GM21528 (cell line): ENCODE results near the gene WNK1.
"Not testable (repeated sequence)": the region's sequence is repeated elsewhere in the genome, so short reads cannot be mapped to it uniquely, and the experiment has no call there.

Experiments used
- ATAC-seq: cut with Tn5 transposase; IDR thresholded peaks from one replicate; pipeline ENCODE4 v1.9.1; 2021; ENCODE audit warnings: mild to moderate bottlenecking, moderate library complexity; ENCODE audit not compliant: unreplicated experiment, low FRiP score

The WNK1 gene

GRCh38 chr12:751999-752694 is at the start of gene WNK1:
Gene WNK1, plus strand, starts transcription at chr12:752579. Its CDS starts 987 bp downstream, at chr12:753566.
- ATAC-seq = peak; percentile 46

- no peak for ATAC-seq
Observed at GRCh38 chr12:704516-705242, 47.7 kb upstream of the WNK1 start.

- ATAC-seq = not testable (repeated sequence)
Observed at GRCh38 chr12:708084-708483, 44.3 kb upstream of the WNK1 start.

- ATAC-seq = no peak
Observed at GRCh38 chr12:709455-710020, 42.8 kb upstream of the WNK1 start.

GRCh38 chr12:712172-712863 is 40.1 kb upstream of the WNK1 start:
- ATAC-seq = no peak

GRCh38 chr12:713281-713875 is 39.0 kb upstream of the WNK1 start:
- no peak for ATAC-seq

GRCh38 chr12:716506-716905 is 35.9 kb upstream of the WNK1 start:
- ATAC-seq = no peak

GRCh38 chr12:718756-719102 is 33.6 kb upstream of the WNK1 start:
- ATAC-seq = no peak

- ATAC-seq = no peak
Observed at GRCh38 chr12:720231-720941, 32.0 kb upstream of the WNK1 start.

GRCh38 chr12:724194-724855 is 28.1 kb upstream of the WNK1 start:
- no peak for ATAC-seq

- ATAC-seq = no peak
Observed at GRCh38 chr12:725076-725475, 27.3 kb upstream of the WNK1 start.

GRCh38 chr12:726281-727140 is 25.9 kb upstream of the WNK1 start:
- ATAC-seq = no peak

GRCh38 chr12:727321-727720 is 25.1 kb upstream of the WNK1 start:
- no peak for ATAC-seq

GRCh38 chr12:728781-729180 is 23.6 kb upstream of the WNK1 start:
- ATAC-seq = no peak

- no peak for ATAC-seq
Observed at GRCh38 chr12:729221-729620, 23.2 kb upstream of the WNK1 start.

GRCh38 chr12:730550-730949 is 21.8 kb upstream of the WNK1 start:
- no peak for ATAC-seq

GRCh38 chr12:737122-737739 is 15.1 kb upstream of the WNK1 start:
- ATAC-seq = no peak

GRCh38 chr12:738712-739111 is 13.7 kb upstream of the WNK1 start:
- no peak for ATAC-seq
